NCI-H2107 treated with DMSO at 0.1 percent for 48 hours (cell line): Measurements from ENCODE around the gene CERT1.

ENCODE experiments used
- DNase-seq: peaks from one replicate; lab custom pipeline; 2025; ENCODE audit not compliant: unreplicated experiment; lab: John Stamatoyannopoulos, UW

CERT1 gene

GRCh38 chr5:75412111-75412990 is 99.1 kb downstream of the CERT1 start:
- no peak for DNase-seq

- DNase-seq: no peak
These were observed 106.1 kb downstream of the CERT1 start for GRCh38 chr5:75405296-75405695.

GRCh38 chr5:75395277-75395676 is 116.2 kb downstream of the CERT1 start:
- DNase-seq: no peak

GRCh38 chr5:75389430-75389829 is 122.0 kb downstream of the CERT1 start:
- DNase-seq: no peak

GRCh38 chr5:75387806-75388205 is 123.6 kb downstream of the CERT1 start:
- no peak for DNase-seq

GRCh38 chr5:75384218-75384617 is 127.2 kb downstream of the CERT1 start:
- DNase-seq: no peak

- no peak for DNase-seq
These were observed 130.0 kb downstream of the CERT1 start for GRCh38 chr5:75381456-75381855.

GRCh38 chr5:75380099-75380498 is 131.3 kb downstream of the CERT1 start:
- DNase-seq: no peak

GRCh38 chr5:75375414-75375813 is 136.0 kb downstream of the CERT1 start:
- no peak for DNase-seq

- no peak for DNase-seq
These were observed 137.0 kb downstream of the CERT1 start for GRCh38 chr5:75374394-75374814.

- DNase-seq: no peak
These were observed 137.6 kb downstream of the CERT1 start for GRCh38 chr5:75373862-75374261.

- DNase-seq: no peak
These were observed 143.0 kb downstream of the CERT1 start for GRCh38 chr5:75368391-75368790.

- no peak for DNase-seq
These were observed 144.0 kb downstream of the CERT1 start for GRCh38 chr5:75367401-75367800.

- no peak for DNase-seq
These were observed 144.6 kb downstream of the CERT1 start for GRCh38 chr5:75366787-75367186.

GRCh38 chr5:75365740-75366139 is 145.7 kb downstream of the CERT1 start:
- DNase-seq: no peak

GRCh38 chr5:75364571-75365280 is 146.7 kb downstream of the CERT1 start:
- no peak for DNase-seq

GRCh38 chr5:75363726-75364495 is 147.5 kb downstream of the CERT1 start:
- DNase-seq: no peak

- DNase-seq: no peak
These were observed 148.3 kb downstream of the CERT1 start for GRCh38 chr5:75363111-75363510.

- DNase-seq: no peak
These were observed 148.9 kb downstream of the CERT1 start for GRCh38 chr5:75362474-75362975.

GRCh38 chr5:75361310-75361709 is 150.1 kb downstream of the CERT1 start:
- no peak for DNase-seq

- no peak for DNase-seq
These were observed 153.3 kb downstream of the CERT1 start for GRCh38 chr5:75358117-75358516.
